HEK293T (cell line): Measurements from ENCODE around the gene PAF1.

ENCODE experiments used
- CTCF ChIA-PET: fragments of 350-600 bp; formaldehyde crosslinking; extraction: SDS; loops from one replicate; lab custom pipeline; 2021; ENCODE audit warnings: antibody characterized with exemption, inconsistent platforms; lab: Yijun Ruan, JAX
- POLR2A ChIA-PET: fragments of 350-600 bp; formaldehyde crosslinking; extraction: SDS; loops from one replicate; lab custom pipeline; 2020; ENCODE audit warnings: antibody characterized with exemption, inconsistent platforms; lab: Yijun Ruan, JAX
- DNase-seq: peaks from one replicate; pipeline ENCODE4 v3.0.0; 2012; ENCODE audit warnings: mixed read lengths; ENCODE audit errors: extremely low spot score
- BHLHE40 ChIP-seq: fragments of 450-650 bp; IDR thresholded peaks from 2 replicates; pipeline ENCODE4 v1.6.1; 2016; ENCODE audit warnings: mild to moderate bottlenecking, moderate library complexity, borderline replicate concordance
- HDGF ChIP-seq: fragments of 450-650 bp; IDR thresholded peaks from 2 replicates; pipeline ENCODE4 v1.6.1; 2017; ENCODE audit warnings: antibody characterized with exemption, borderline replicate concordance
- L3MBTL2 ChIP-seq: fragments of 450-650 bp; conservative IDR thresholded peaks from 2 replicates; pipeline ENCODE4 v1.6.1; 2016; ENCODE audit warnings: mild to moderate bottlenecking
- NFRKB ChIP-seq: fragments of 450-650 bp; IDR thresholded peaks from 2 replicates; pipeline ENCODE4 v1.6.1; 2016; ENCODE audit warnings: mild to moderate bottlenecking, moderate library complexity
- PKNOX1 ChIP-seq: fragments of 450-650 bp; IDR thresholded peaks from 2 replicates; pipeline ENCODE4 v1.6.1; 2016
- SP1 ChIP-seq: fragments of 450-650 bp; IDR thresholded peaks from 2 replicates; pipeline ENCODE4 v1.6.1; 2017
- SUZ12 ChIP-seq: fragments of 450-650 bp; IDR thresholded peaks from 2 replicates; pipeline ENCODE4 v1.6.1; 2016; ENCODE audit warnings: mild to moderate bottlenecking
- TARDBP ChIP-seq: fragments of 450-650 bp; IDR thresholded peaks from 2 replicates; pipeline ENCODE4 v1.6.1; 2016
- ZNF384 ChIP-seq: fragments of 450-650 bp; IDR thresholded peaks from 2 replicates; pipeline ENCODE4 v1.6.1; 2016

The PAF1 gene

GRCh38 chr19:39339674-39340073, 51.2 kb downstream of the PAF1 start:
- TF ChIP-seq BHLHE40 (no peak), NFRKB (no peak), PKNOX1 (no peak), SUZ12 (no peak), ZNF384 (no peak), SP1 (no peak), TARDBP (no peak), L3MBTL2 (no peak)
- ChIA-PET CTCF (no interaction called here), POLR2A (no interaction called here)
- no peak for DNase-seq

GRCh38 chr19:39336483-39336882, 54.4 kb downstream of the PAF1 start:
- DNase-seq, result no peak
- CTCF ChIA-PET, result interaction anchor here (0.7 to 1.2 kb wide), 2 partner anchors 10 kb away, joined by 3 read pairs; no protein-coding TSS in a partner anchor
- TF ChIP-seq SUZ12, result no peak
- TF ChIP-seq SP1, result no peak
- no peak for TF ChIP-seq L3MBTL2
- TF ChIP-seq HDGF, result no peak
- TF ChIP-seq NFRKB, result no peak
- POLR2A ChIA-PET, result no interaction called here
